Fibroblast of mammary gland (primary cell): ENCODE results near the gene CYRIA.
A peak's percentile ranks its signal among the peaks of the same experiment; 100 is the strongest.

ENCODE experiments used
- DNase-seq: peaks from one replicate; pipeline ENCODE4 v3.0.0-alpha.2; 2010; ENCODE audit warnings: low read depth
- H3K4me3 ChIP-seq: 2 replicates; pipeline ENCODE4 v1.5.1; 2011; ENCODE audit warnings: low read depth, mild to moderate bottlenecking, low read length, moderate library complexity; ENCODE audit not compliant: control insufficient read depth
- CTCF ChIP-seq: conservative IDR thresholded peaks from 2 replicates; pipeline ENCODE4 v1.5.1; 2011; ENCODE audit warnings: low read depth, low read length, inconsistent platforms; ENCODE audit not compliant: control insufficient read depth, insufficient read depth

Gene CYRIA

GRCh38 chr2:16639431-16639830 lies 26.2 kb downstream of the CYRIA start:
- no peak for DNase-seq
- TF ChIP-seq CTCF = no peak
- no peak overlapping the region for H3K4me3 ChIP-seq

- no peak for DNase-seq
- no peak overlapping the region for H3K4me3 ChIP-seq
- no peak for TF ChIP-seq CTCF
These were observed 26.7 kb downstream of the CYRIA start for GRCh38 chr2:16638946-16639345.

GRCh38 chr2:16637304-16637703 lies 28.3 kb downstream of the CYRIA start:
- no peak for TF ChIP-seq CTCF
- DNase-seq = no peak
- no peak overlapping the region for H3K4me3 ChIP-seq

- no peak overlapping the region for H3K4me3 ChIP-seq
- TF ChIP-seq CTCF = no peak
- DNase-seq = peak; percentile 82
These were observed 29.6 kb downstream of the CYRIA start for GRCh38 chr2:16635791-16636699.

- DNase-seq = peak; percentile 70
- H3K4me3 ChIP-seq = no peak overlapping the region
- no peak for TF ChIP-seq CTCF
These were observed 31.8 kb downstream of the CYRIA start for GRCh38 chr2:16633621-16634430.

- TF ChIP-seq CTCF = no peak
- H3K4me3 ChIP-seq = no peak overlapping the region
- no peak for DNase-seq
These were observed 33.0 kb downstream of the CYRIA start for GRCh38 chr2:16632598-16632997.
